K562 (cell line): ENCODE data around the gene MED16. TPM values are rescaled to one million over a fixed set of nuclear protein-coding genes. Genes with fewer than 3 reads are reported as not detected.

Source experiments
- ARNT ChIP-seq, 2 experiments: fragments of 450-650 bp; IDR thresholded peaks; 2 replicates each; pipeline ENCODE4 v1.6.1; 2016; ENCODE audit warnings: mild to moderate bottlenecking in 1 of 2
- ATF1 ChIP-seq, 2 experiments: fragments of 450-650 bp in 1 of 2; IDR thresholded peaks; 2 replicates each; pipeline ENCODE4 v1.6.1; 2016; ENCODE audit warnings: missing compliant biosample characterization in 1 of 2, missing genetic modification characterization in 1 of 2
- E2F4 ChIP-seq: sonication (generic); formaldehyde crosslinking; IDR thresholded peaks from 2 replicates; pipeline ENCODE4 v1.8.0; 2022; ENCODE audit warnings: mild to moderate bottlenecking, low read depth, missing genetic modification reagents
- ELK3 ChIP-seq: fragments of 450-650 bp; formaldehyde crosslinking; IDR thresholded peaks from 2 replicates; pipeline ENCODE4 v1.4.0; 2020; ENCODE audit warnings: mild to moderate bottlenecking
- EP400 ChIP-seq: fragments of 450-650 bp; IDR thresholded peaks from 2 replicates; pipeline ENCODE4 v1.6.1; 2017; ENCODE audit warnings: antibody characterized with exemption, mild to moderate bottlenecking, moderate library complexity
- FOXP4 ChIP-seq: sonication (generic); formaldehyde crosslinking; IDR thresholded peaks from 2 replicates; pipeline ENCODE4 v1.8.0; 2022; ENCODE audit warnings: mild to moderate bottlenecking, missing genetic modification reagents, borderline replicate concordance
- HES1 ChIP-seq: fragments of 450-650 bp; IDR thresholded peaks from 2 replicates; pipeline ENCODE4 v1.6.1; 2016; ENCODE audit warnings: low read depth, mild to moderate bottlenecking, moderate library complexity
- MCM7 ChIP-seq, 2 experiments: fragments of 450-650 bp; IDR thresholded peaks; 2 replicates each; pipeline ENCODE4 v1.6.1; 2016 to 2018
- MECOM ChIP-seq: fragments of 250-450 bp; sonication (Bioruptor Pico); IDR thresholded peaks from 2 replicates; pipeline ENCODE4 v1.8.0; 2022; ENCODE audit warnings: inconsistent platforms
- RERE ChIP-seq: sonication (generic); formaldehyde crosslinking; IDR thresholded peaks from 2 replicates; pipeline ENCODE4 v1.8.0; 2023; ENCODE audit warnings: missing genetic modification reagents, mild to moderate bottlenecking, borderline replicate concordance
- SMARCA4 ChIP-seq: fragments of 450-650 bp; IDR thresholded peaks from 2 replicates; pipeline ENCODE4 v1.6.1; 2016
- VEZF1 ChIP-seq: fragments of 200-800 bp; sonication (Bioruptor generic); IDR thresholded peaks from 2 replicates; pipeline ENCODE4 v1.6.1; 2017; ENCODE audit warnings: missing genetic modification characterization, missing compliant biosample characterization
- ZNF23 ChIP-seq: fragments of 250-450 bp; sonication (Bioruptor Pico); IDR thresholded peaks from 2 replicates; pipeline ENCODE4 v1.4.0; 2020; ENCODE audit warnings: mild to moderate bottlenecking
- ZNF431 ChIP-seq: sonication (generic); formaldehyde crosslinking; IDR thresholded peaks from 2 replicates; pipeline ENCODE4 v1.8.0; 2022; ENCODE audit warnings: mild to moderate bottlenecking, missing genetic modification reagents
- ZNF740 ChIP-seq, 3 experiments: fragments of 200-800 bp in 1 of 3; sonication (Bioruptor generic) in 1 of 3; sonication (generic) in 1 of 3; formaldehyde crosslinking in 1 of 3; IDR thresholded peaks; 2 replicates each; pipeline versions ENCODE4 v1.6.1 to v1.8.0; 2016 to 2022; ENCODE audit warnings: mild to moderate bottlenecking in 2 of 3, missing compliant biosample characterization in 2 of 3, missing genetic modification characterization in 2 of 3, missing genetic modification reagents in 1 of 3
- polyA plus RNA-seq, 8 experiments: library from polyadenylated mRNA; depleted of rRNA in 4 of 8; stranded (reverse) in 5 of 8; unstranded in 3 of 8; fragments of >200 nt; fragmentation: Nextera tagmentation in 2 of 8; fragmentation: Illumina TruSeq in 1 of 8; extraction: Ambion mirVana in 2 of 8; extraction: Trizol in 1 of 8; gene quantifications; 2 replicates each; pipeline versions ENCODE4 v1.2.1 to v1.2.3, GENCODE V29; 2011 to 2014; ENCODE audit warnings: inconsistent platforms in 1 of 8, missing spikeins in 1 of 8
- total RNA-seq, 7 experiments: library from RNA; depleted of rRNA in 6 of 7; stranded (reverse); fragments of >200 nt in 6 of 7; fragmentation: Illumina TruSeq in 2 of 7; extraction: Trizol in 2 of 7; gene quantifications; 2 replicates each; pipeline versions ENCODE4 v1.2.1 to v1.2.3, GENCODE V29; 2011 to 2021; ENCODE audit warnings: low replicate concordance in 1 of 7

MED16 gene
- total and polyA plus RNA-seq, 9 of the 15 experiments (the other 6 are each of a cell fraction or from before 2014, with no cell fraction given): 0.89 to 59.9 (median 8.6) TPM

- no peak for TF ChIP-seq VEZF1 (CRISPR knock-in tag)
- no peak for TF ChIP-seq ZNF23 (CRISPR knock-in tag)
- TF ChIP-seq ATF1 (CRISPR knock-in tag; IDR thresholded peaks at IDR 0.05): no peak
- TF ChIP-seq ATF1 (tag; IDR thresholded peaks at IDR 0.05): no peak
- no peak for TF ChIP-seq MECOM (CRISPR knock-in tag)
- TF ChIP-seq HES1: no peak
- TF ChIP-seq MCM7 (IDR thresholded peaks at IDR 0.05): no peak
- no peak for TF ChIP-seq ARNT (IDR thresholded peaks at IDR 0.05)
- TF ChIP-seq E2F4 (CRISPR knock-in tag): no peak
- TF ChIP-seq RERE (CRISPR knock-in tag): no peak
- no peak for TF ChIP-seq EP400
- TF ChIP-seq SMARCA4: no peak
- TF ChIP-seq ZNF740 (CRISPR knock-in tag; IDR thresholded peaks at IDR 0.05): peak; percentile 60; the same call in 1 of the 2 replicates
- no peak for TF ChIP-seq ZNF740 (tag; IDR thresholded peaks at IDR 0.05)
- no peak for TF ChIP-seq FOXP4 (CRISPR knock-in tag)
- TF ChIP-seq ZNF431 (CRISPR knock-in tag): no peak
- no peak for TF ChIP-seq ELK3 (CRISPR knock-in tag)
Measured at GRCh38 chr19:939439-939838, 46.5 kb upstream of the MED16 start (continued).
